Activated B cell treated with CpG ODN at 0.5 μM for 24 hours (primary cell): ENCODE data around the gene BCL2L13. TPM values are rescaled to one million over a fixed set of nuclear protein-coding genes. Genes with fewer than 3 reads are reported as not detected.
"Not testable (repeated sequence)": the region's sequence is repeated elsewhere in the genome, so short reads cannot be mapped to it uniquely, and the experiment has no call there.

ENCODE experiments used
- ATAC-seq: fragments of 200-7000 bp; cut with Tn5 transposase; one replicate; pipeline ENCODE4 v1.10.0; 2021; ENCODE audit warnings: low read depth, mild to moderate bottlenecking, moderate library complexity
- CTCF ChIA-PET: fragments of 350-600 bp; sonication (Branson Sonifier 250); formaldehyde crosslinking; loops from one replicate; lab custom pipeline; 2021; ENCODE audit warnings: antibody characterized with exemption; lab: Charles Lee
- POLR2A ChIA-PET: fragments of 350-600 bp; sonication (Branson Sonifier 250); formaldehyde crosslinking; loops from one replicate; lab custom pipeline; 2021; ENCODE audit warnings: antibody characterized with exemption; lab: Charles Lee
- DNase-seq: peaks from one replicate; pipeline ENCODE4 v3.0.0; 2022
- H3K27ac Mint-ChIP-seq: one replicate; pipeline ENCODE4 v1.8.0; 2020; ENCODE audit warnings: mixed read lengths
- H3K27me3 Mint-ChIP-seq: one replicate; pipeline ENCODE4 v1.8.0; 2021; ENCODE audit warnings: mixed read lengths
- H3K36me3 Mint-ChIP-seq: one replicate; pipeline ENCODE4 v1.8.0; 2021; ENCODE audit warnings: low read depth, mixed read lengths
- H3K4me1 Mint-ChIP-seq: one replicate; pipeline ENCODE4 v1.8.0; 2021; ENCODE audit warnings: mixed read lengths
- H3K4me3 Mint-ChIP-seq: one replicate; pipeline ENCODE4 v1.8.0; 2020; ENCODE audit warnings: mild to moderate bottlenecking, mixed read lengths
- H3K9me3 Mint-ChIP-seq: one replicate; pipeline ENCODE4 v1.8.0; 2020; ENCODE audit warnings: mixed read lengths
- intact Hi-C: fragments of 100-400 bp; cut with micrococcal nuclease; formaldehyde crosslinking; loops from one replicate; pipeline ENCODE4 v1.15.1; 2024
- total RNA-seq: library from RNA; stranded (reverse); gene quantifications from 2 replicates; pipeline ENCODE4 v1.2.3, GENCODE V29; 2022
- TF ChIP-seq, protein P1 (sequence below): fragments of 200-600 bp; IDR thresholded peaks from one replicate; pipeline ENCODE4 v1.8.0; 2022; ENCODE audit warnings: antibody characterized with exemption, mild to moderate bottlenecking

The BCL2L13 gene
- total RNA-seq, 1 donor from 2014 or later: 38.7 TPM

DNA sequence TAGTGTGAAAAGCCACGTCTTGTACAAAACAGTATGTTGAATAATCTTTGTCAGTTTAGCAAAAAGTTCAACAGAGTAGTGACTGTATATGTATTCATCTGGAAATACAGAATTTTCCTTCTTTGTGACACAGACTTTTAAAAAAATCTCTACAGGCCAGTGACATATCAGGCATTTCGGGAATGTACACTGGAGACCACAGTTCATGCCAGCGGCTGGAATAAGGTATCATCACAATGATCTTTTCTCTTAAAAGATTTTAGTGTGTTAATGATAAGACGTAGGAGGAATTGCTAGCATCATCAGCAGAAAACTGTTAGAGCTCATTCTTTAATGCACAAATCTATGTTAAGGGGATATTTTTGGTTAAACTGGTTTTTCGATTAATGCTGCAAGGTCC is 57.4 kb downstream of the BCL2L13 start:
- Mint-ChIP-seq H3K36me3 (peaks cover 46% of the 10 kb centered on the region), H3K4me3 (no peak overlapping the region), H3K9me3 (no peaks in the 10 kb centered on the region), H3K27ac (no peak overlapping the region), H3K27me3 (no peaks in the 10 kb centered on the region), H3K4me1 (no peaks in the 10 kb centered on the region)
- ChIA-PET POLR2A (no interaction called here), CTCF (no interaction called here)
- TF ChIP-seq, protein P1, sequence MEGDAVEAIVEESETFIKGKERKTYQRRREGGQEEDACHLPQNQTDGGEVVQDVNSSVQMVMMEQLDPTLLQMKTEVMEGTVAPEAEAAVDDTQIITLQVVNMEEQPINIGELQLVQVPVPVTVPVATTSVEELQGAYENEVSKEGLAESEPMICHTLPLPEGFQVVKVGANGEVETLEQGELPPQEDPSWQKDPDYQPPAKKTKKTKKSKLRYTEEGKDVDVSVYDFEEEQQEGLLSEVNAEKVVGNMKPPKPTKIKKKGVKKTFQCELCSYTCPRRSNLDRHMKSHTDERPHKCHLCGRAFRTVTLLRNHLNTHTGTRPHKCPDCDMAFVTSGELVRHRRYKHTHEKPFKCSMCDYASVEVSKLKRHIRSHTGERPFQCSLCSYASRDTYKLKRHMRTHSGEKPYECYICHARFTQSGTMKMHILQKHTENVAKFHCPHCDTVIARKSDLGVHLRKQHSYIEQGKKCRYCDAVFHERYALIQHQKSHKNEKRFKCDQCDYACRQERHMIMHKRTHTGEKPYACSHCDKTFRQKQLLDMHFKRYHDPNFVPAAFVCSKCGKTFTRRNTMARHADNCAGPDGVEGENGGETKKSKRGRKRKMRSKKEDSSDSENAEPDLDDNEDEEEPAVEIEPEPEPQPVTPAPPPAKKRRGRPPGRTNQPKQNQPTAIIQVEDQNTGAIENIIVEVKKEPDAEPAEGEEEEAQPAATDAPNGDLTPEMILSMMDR: no peak
- DNase-seq: no peak
- intact Hi-C loops: no loop called here
- ATAC-seq: no peak

DNA sequence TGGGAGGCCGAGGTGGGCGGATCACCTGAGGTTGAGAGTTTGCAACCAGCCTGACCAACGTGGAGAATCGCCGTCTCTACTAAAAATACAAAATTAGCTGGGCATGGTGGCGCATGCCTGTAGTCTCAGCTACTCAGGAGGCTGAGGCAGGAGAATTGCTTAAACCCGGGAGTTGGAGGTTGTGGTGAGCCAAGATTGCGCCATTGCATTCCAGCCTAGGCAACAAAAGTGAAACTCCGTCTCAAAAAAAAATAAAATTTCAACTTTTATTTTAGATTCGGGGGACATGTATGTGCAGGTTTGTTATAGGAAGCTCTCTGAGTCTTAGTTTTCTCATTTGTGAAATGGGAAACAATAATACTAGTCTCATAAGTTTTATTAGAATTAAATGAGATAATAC is 58.6 kb downstream of the BCL2L13 start:
- H3K36me3 Mint-ChIP-seq: peaks cover 41% of the 10 kb centered on the region
- ATAC-seq, intact Hi-C loops, H3K4me1 Mint-ChIP-seq, H3K27me3 Mint-ChIP-seq, H3K4me3 Mint-ChIP-seq, CTCF ChIA-PET, H3K9me3 Mint-ChIP-seq, DNase-seq, POLR2A ChIA-PET, H3K27ac Mint-ChIP-seq: not testable (repeated sequence)

DNA sequence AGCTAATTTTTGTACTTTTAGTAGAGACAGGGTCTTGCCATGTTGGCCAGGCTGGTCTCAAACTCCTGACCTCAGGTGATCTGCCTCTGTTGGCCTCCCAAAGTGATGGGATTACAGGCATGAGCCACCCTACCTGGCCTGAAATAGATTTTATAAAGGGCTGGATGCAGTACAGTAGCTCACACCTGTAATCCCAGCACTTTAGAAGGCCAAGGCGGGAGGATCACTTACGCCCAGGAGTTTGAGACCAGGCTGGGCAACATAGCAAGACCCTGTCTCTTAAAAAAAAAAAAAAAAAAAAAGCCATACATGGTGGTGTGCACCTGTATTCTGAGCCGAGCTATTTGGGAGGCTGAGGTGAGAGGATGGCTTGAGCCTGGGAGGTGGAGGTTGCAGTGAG is 59.7 kb downstream of the BCL2L13 start:
- peaks cover 37% of the 10 kb centered on the region for H3K36me3 Mint-ChIP-seq
- H3K27me3 Mint-ChIP-seq, CTCF ChIA-PET, H3K27ac Mint-ChIP-seq, H3K9me3 Mint-ChIP-seq, ATAC-seq, intact Hi-C loops, H3K4me1 Mint-ChIP-seq, POLR2A ChIA-PET, H3K4me3 Mint-ChIP-seq, DNase-seq: not testable (repeated sequence)

DNA sequence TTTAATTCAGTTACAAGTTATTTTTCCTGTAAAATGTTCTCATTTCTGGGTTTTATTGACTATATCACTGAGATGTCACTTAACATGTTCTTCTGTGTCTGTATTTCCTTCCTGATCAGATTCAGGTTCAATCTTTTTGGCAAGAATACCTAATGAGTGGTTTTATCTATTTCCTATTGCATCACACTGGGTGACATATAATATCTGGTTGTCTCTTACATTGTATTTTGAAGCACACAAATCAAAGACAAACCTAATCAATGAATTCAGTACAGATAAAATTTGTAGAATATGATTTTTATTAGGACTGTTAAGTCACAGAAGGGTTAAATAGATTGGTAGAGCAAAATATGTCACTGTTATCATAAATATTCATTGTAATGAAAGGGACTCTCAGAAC is 60.4 kb downstream of the BCL2L13 start:
- Mint-ChIP-seq H3K27me3 (no peaks in the 10 kb centered on the region), H3K4me3 (no peak overlapping the region), H3K27ac (no peak overlapping the region), H3K9me3 (no peaks in the 10 kb centered on the region), H3K4me1 (no peaks in the 10 kb centered on the region), H3K36me3 (peaks cover 42% of the 10 kb centered on the region)
- TF ChIP-seq, protein P1: no peak
- ChIA-PET CTCF (no interaction called here), POLR2A (interaction anchor here (0.6 kb wide), 1 partner anchor 80 kb away, joined by 3 read pairs; no protein-coding TSS in a partner anchor)
- intact Hi-C loops: no loop called here
- DNase-seq: no peak
- no peak for ATAC-seq

DNA sequence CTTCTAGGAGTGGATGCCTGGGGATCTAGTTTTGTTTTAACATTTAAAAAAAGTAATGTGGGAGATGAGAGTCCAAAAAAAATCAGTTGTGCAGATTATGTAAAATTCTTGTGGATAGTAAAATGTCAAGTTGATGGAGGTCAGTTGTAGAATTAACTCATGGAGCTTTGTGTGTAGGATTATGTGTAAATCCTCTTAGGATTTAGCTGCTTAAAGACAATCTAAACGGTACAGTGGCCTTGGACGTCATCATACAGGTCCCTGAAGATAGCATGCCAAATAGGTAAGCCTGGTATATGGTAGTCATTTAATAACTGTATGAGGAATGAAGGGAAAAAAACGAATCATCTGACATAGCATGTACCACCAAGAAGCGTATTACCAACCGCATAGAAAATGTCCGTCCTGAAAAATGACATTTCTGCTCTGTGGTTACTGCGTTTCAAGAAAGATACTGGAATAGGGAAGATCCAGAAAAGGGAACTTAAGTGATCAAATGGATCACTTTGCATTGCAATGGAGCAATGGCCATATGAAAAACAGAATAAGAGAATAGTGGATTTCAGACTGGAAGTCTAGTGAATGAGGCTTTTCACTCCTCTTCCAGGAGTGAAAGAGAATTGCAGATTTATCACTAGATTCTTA is 61.3 kb downstream of the BCL2L13 start:
- DNase-seq (no peak), ATAC-seq (no peak)
- Mint-ChIP-seq H3K27me3 (no peaks in the 10 kb centered on the region), H3K36me3 (peaks cover 43% of the 10 kb centered on the region), H3K27ac (no peak overlapping the region), H3K9me3 (no peaks in the 10 kb centered on the region), H3K4me3 (no peak overlapping the region), H3K4me1 (peaks cover 1% of the 10 kb centered on the region)
- POLR2A ChIA-PET: no interaction called here
- CTCF ChIA-PET: no interaction called here
- TF ChIP-seq, protein P1: no peak
- intact Hi-C loops: no loop called here

DNA sequence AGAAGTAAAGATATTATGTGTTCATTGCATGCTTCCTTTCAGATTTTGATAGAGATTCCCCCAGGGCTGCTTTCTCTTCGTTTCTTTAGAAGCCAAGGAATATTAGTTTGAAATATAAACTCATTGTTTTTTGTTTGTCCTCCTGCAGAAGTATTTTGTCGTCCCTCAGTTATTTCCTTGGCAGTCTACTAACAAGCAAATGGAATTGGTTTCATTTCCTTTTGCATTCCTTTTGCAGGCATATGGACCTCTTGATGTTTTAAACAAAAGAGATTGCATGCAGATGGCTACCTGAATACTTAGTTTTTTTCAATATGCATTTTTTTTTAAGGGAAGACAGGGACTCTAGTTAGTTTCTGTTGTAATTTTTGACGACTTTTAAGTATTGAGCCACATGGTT is 62.2 kb downstream of the BCL2L13 start:
- H3K4me1 Mint-ChIP-seq: peaks cover 6% of the 10 kb centered on the region
- intact Hi-C loops: no loop called here
- POLR2A ChIA-PET: no interaction called here
- no peak for ATAC-seq
- H3K36me3 Mint-ChIP-seq: peaks cover 42% of the 10 kb centered on the region
- H3K4me3 Mint-ChIP-seq: no peak overlapping the region
- TF ChIP-seq, protein P1: no peak
- H3K9me3 Mint-ChIP-seq: no peaks in the 10 kb centered on the region
- DNase-seq: no peak
- H3K27me3 Mint-ChIP-seq: no peaks in the 10 kb centered on the region
- H3K27ac Mint-ChIP-seq: no peak overlapping the region
- CTCF ChIA-PET: no interaction called here
